Right lobe of liver (tissue), 6 donors: ENCODE results near the gene PRPF19. TPM values are rescaled to one million over a fixed set of nuclear protein-coding genes. Genes with fewer than 3 reads are reported as not detected.
A peak's percentile ranks its signal among the peaks of the same experiment; 100 is the strongest.

Experiments
- ATAC-seq, 4 donors: fragments of 200-7000 bp; cut with Tn5 transposase; one replicate each; pipeline ENCODE4 v1.9.1; 2020; ENCODE audit warnings: mild to moderate bottlenecking in 4 of 4, moderate library complexity in 4 of 4
- DNase-seq, 3 donors: peaks; one replicate each; pipeline ENCODE4 v3.0.0-alpha.2; 2020
- H3K27ac ChIP-seq, 3 donors: fragments of 200-600 bp; one replicate each; pipeline ENCODE4 v1.8.0; 2022
- H3K27me3 ChIP-seq, 2 donors: fragments of 200-600 bp; one replicate each; pipeline ENCODE4 v1.8.0; 2022
- H3K36me3 ChIP-seq, 4 donors: fragments of 200-600 bp; sonication (generic) in 1 of 4; one replicate each; pipeline versions ENCODE4 v1.5.1 to v1.8.0; 2017 to 2022; ENCODE audit warnings: control low read depth in 1 of 4
- H3K4me1 ChIP-seq, 4 donors: fragments of 200-600 bp; sonication (generic) in 1 of 4; one replicate each; pipeline versions ENCODE4 v1.5.1 to v1.8.0; 2017 to 2022; ENCODE audit warnings: control low read depth in 1 of 4
- H3K4me3 ChIP-seq, 3 donors: fragments of 200-600 bp; one replicate each; pipeline ENCODE4 v1.8.0; 2022
- H3K9me3 ChIP-seq, 4 donors: fragments of 200-600 bp; sonication (generic) in 1 of 4; one replicate each; pipeline versions ENCODE4 v1.5.1 to v1.8.0; 2017 to 2022; ENCODE audit warnings: control low read depth in 1 of 4
- CTCF ChIP-seq, 4 donors: fragments of 200-600 bp in 3 of 4; fragments of 450-650 bp in 1 of 4; IDR thresholded peaks; one replicate each; pipeline versions ENCODE4 v1.5.1 to v1.8.0; 2016 to 2022; ENCODE audit warnings: antibody characterized with exemption in 4 of 4, mild to moderate bottlenecking in 2 of 4
- POLR2A ChIP-seq: fragments of 450-650 bp; IDR thresholded peaks from one replicate; pipeline ENCODE4 v1.6.1; 2017; ENCODE audit warnings: antibody characterized with exemption, mild to moderate bottlenecking
- WGBS: methylation state at CpG from one replicate; pipeline ENCODE4 v1.1.6; 2018; ENCODE audit warnings: low coverage, low lambda C conversion rate; ENCODE audit not compliant: insufficient coverage; ENCODE audit errors: missing lambda C conversion rate; 5-methylcytosine and 5-hydroxymethylcytosine counted together
- intact Hi-C, 2 donors: fragments of 100-400 bp; cut with DNase I; formaldehyde crosslinking; loops; one replicate each; pipeline versions ENCODE4 v1.11.2 to v1.14.1; 2022
- total RNA-seq, 6 experiments: library from RNA; depleted of rRNA in 2 of 6; stranded (reverse); fragments of >200 nt in 2 of 6; fragmentation: NEBNext Ultra II Directional in 3 of 6; extraction: Animal tissue kit (Norgen Biotek cat#: 25700) in 3 of 6; gene quantifications; one replicate each; pipeline versions ENCODE4 v1.1.0 to v1.2.4, GENCODE V29; 2016 to 2023
- donor health status: DM: no; HTN: yes; CAD: no.
- donor health status: DM: no; HTN: no; CAD: no.
- donor health status: DM: no; HTN: no; CAD: no.
- donor health status: DM: no; HTN: yes; CAD: no.
- donor health status: DM: no; HTN: yes; CAD: no.

PRPF19 gene
- total RNA-seq, 6 experiments from 2014 or later = 45.5 to 82.6 (median 48.3) TPM

DNA sequence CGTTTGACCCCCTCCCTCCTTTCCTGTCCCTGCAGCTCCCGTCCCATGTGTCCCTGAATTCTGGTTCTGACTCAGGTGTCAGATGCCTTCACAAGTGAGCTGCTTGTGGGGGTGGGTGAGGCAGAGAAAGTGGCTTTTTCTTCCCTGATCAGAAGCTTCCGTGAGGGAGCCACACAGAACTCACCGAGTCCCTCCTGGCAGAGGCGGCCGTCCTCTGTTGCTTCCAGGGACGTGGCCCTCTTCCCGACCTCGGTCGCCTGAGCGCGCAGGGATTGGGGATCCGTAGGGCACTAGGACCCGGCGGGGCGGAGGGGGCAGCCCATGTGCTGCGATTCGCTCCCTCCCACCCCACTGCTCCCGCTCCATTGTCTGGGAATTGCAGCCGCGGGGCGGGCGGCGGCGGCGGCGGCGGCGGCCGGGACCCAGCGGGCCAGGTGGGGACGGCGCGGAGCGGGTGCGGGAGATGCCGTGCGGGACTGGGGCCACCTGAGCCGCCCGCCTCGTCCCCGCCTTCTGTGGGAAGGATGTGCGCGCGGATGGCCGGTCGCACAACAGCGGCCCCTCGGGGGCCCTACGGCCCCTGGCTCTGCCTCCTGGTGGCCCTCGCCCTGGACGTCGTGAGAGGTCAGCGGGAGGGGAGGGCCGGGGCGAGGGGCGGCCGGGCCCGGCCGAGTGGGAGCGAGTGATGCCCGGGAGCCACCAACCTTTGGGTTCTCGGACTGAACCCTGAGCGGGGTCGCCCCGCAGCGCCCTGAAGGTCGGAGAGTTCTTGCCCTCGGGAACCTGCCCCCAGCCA, 17.9 kb upstream of the PRPF19 start, which contains the start of gene TMEM132A:
Gene TMEM132A, plus strand, starts transcription at position 351 of the 796 bp plus-strand sequence. Its CDS starts 174 bp downstream, at position 525.
- peak; percentile 76 to 77 (median 76) for DNase-seq
- 0% methylated on average over 11 of the region's 69 CpGs for WGBS
- intact Hi-C loops = no loop called here
- H3K27ac ChIP-seq = no peak within 1 kb of the TSS
- ATAC-seq = peak; percentile 78 to 90 (median 85)
- H3K9me3 ChIP-seq = no peaks in the 10 kb centered on the region
- peaks cover 0 to 27% (median 14%) of the 10 kb centered on the region in 4 donors for H3K36me3 ChIP-seq
- peaks cover 0 to 11% (median 0%) of the 10 kb centered on the region in 4 donors for H3K4me1 ChIP-seq
- peak within 1 kb of the TSS; percentile 31 to 61 (median 39) for H3K4me3 ChIP-seq
- TF ChIP-seq POLR2A (no peak), CTCF (IDR thresholded peaks at IDR 0.05) (no peak)
- H3K27me3 ChIP-seq = no peaks in the 10 kb centered on the region

DNA sequence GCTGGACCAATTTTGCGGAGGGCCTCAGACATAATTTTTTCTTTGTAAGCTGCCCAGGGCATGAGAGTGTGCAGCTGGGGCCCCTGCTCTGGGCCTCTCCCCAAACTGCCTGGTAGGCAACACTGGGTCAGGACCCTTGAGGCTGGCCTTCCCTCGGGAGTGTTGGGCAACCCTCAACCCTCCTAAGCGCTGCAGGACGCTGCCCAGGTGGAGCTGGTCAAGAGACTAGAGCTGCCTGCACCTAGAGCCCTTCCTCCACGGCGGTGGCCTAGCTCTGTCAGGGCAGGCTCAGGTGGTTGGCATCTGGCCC, 17.4 kb upstream of the PRPF19 start:
- Histone ChIP-seq H3K36me3 (peaks cover 0 to 27% (median 14%) of the 10 kb centered on the region in 4 donors), H3K4me3 (no peak overlapping the region), H3K9me3 (no peaks in the 10 kb centered on the region), H3K27me3 (no peaks in the 10 kb centered on the region), H3K27ac (no peak overlapping the region), H3K4me1 (peaks cover 0 to 11% (median 0%) of the 10 kb centered on the region in 4 donors)
- intact Hi-C loops = no loop called here
- TF ChIP-seq CTCF (IDR thresholded peaks at IDR 0.05) (no peak), POLR2A (no peak)
- ATAC-seq (peak; percentile 6 to 34 (median 9)), DNase-seq (no peak)
- WGBS = 80% methylated on average over 2 of the region's 6 CpGs

- H3K27ac ChIP-seq = no peak overlapping the region
- H3K9me3 ChIP-seq = no peaks in the 10 kb centered on the region
- peaks cover 0 to 11% (median 0%) of the 10 kb centered on the region in 4 donors for H3K4me1 ChIP-seq
- H3K36me3 ChIP-seq = peaks cover 0 to 27% (median 14%) of the 10 kb centered on the region in 4 donors
- ATAC-seq (no peak), DNase-seq (no peak)
- no peaks in the 10 kb centered on the region for H3K27me3 ChIP-seq
- 72% methylated on average over 3 of the region's 5 CpGs for WGBS
- no peak overlapping the region for H3K4me3 ChIP-seq
- no peak for TF ChIP-seq CTCF (IDR thresholded peaks at IDR 0.05)
- TF ChIP-seq POLR2A = no peak
- intact Hi-C loops = no loop called here
Observed at GRCh38 chr11:60923326-60923725, 16.9 kb upstream of the PRPF19 start.

DNA sequence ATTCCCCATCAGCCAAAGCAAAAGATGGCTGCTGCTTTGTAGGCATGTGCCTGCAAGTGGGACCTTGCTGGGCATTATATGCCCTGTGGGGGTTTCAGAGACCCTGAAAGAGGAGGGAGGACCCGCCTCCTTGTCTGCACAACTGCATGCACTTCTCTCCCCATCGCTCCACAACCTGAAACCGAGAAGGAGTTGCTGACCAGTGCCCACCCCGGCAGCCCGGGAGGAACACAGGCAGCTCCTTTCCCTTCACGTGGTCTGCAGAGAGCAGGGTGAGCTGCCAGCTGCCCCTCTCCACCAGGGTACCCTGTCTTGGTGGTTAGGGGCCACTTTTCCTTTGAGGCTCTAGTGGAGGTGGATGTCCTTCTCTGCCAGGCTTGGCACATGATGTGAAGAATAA, 16.5 kb upstream of the PRPF19 start:
- Histone ChIP-seq H3K36me3 (peaks cover 0 to 27% (median 14%) of the 10 kb centered on the region in 4 donors), H3K4me3 (no peak overlapping the region), H3K27me3 (no peaks in the 10 kb centered on the region), H3K4me1 (peaks cover 0 to 11% (median 0%) of the 10 kb centered on the region in 4 donors), H3K27ac (no peak overlapping the region), H3K9me3 (no peaks in the 10 kb centered on the region)
- DNase-seq = no peak
- WGBS = no CpG with 5 or more reads among the region's 6 CpGs
- no peak for TF ChIP-seq CTCF (IDR thresholded peaks at IDR 0.05)
- no peak for TF ChIP-seq POLR2A
- no peak for ATAC-seq
- intact Hi-C loops = no loop called here
